HG03135 (cell line): Measurements from ENCODE around the gene SF3B3.
"Not testable (repeated sequence)": the region's sequence is repeated elsewhere in the genome, so short reads cannot be mapped to it uniquely, and the experiment has no call there.

Source experiments
- ATAC-seq: cut with Tn5 transposase; IDR thresholded peaks from one replicate; pipeline ENCODE4 v1.9.1; 2021; ENCODE audit warnings: mild to moderate bottlenecking, moderate library complexity; ENCODE audit not compliant: unreplicated experiment

SF3B3 gene

GRCh38 chr16:70586731-70587130, 63.1 kb downstream of the SF3B3 start:
- ATAC-seq: no peak

GRCh38 chr16:70588565-70588964, 64.9 kb downstream of the SF3B3 start:
- no peak for ATAC-seq

GRCh38 chr16:70589416-70589815, 65.8 kb downstream of the SF3B3 start:
- not testable (repeated sequence) for ATAC-seq

- ATAC-seq: no peak
Observed at GRCh38 chr16:70589998-70590471, 66.4 kb downstream of the SF3B3 start.

GRCh38 chr16:70590722-70591415, 67.3 kb downstream of the SF3B3 start:
- ATAC-seq: no peak

- ATAC-seq: no peak
Observed at GRCh38 chr16:70591615-70592014, 68.0 kb downstream of the SF3B3 start.

GRCh38 chr16:70592106-70592571, 68.5 kb downstream of the SF3B3 start:
- no peak for ATAC-seq

- no peak for ATAC-seq
Observed at GRCh38 chr16:70593544-70593943, 69.9 kb downstream of the SF3B3 start.

GRCh38 chr16:70594569-70594968, 71.0 kb downstream of the SF3B3 start:
- ATAC-seq: no peak

- no peak for ATAC-seq
Observed at GRCh38 chr16:70597135-70597835, 73.7 kb downstream of the SF3B3 start.

GRCh38 chr16:70598937-70599503, 75.4 kb downstream of the SF3B3 start:
- no peak for ATAC-seq

GRCh38 chr16:70600730-70601129, 77.1 kb downstream of the SF3B3 start:
- no peak for ATAC-seq

GRCh38 chr16:70601576-70602575, 78.3 kb downstream of the SF3B3 start:
- ATAC-seq: no peak

GRCh38 chr16:70602831-70603230, 79.2 kb downstream of the SF3B3 start:
- no peak for ATAC-seq

GRCh38 chr16:70604407-70605282, 81.0 kb downstream of the SF3B3 start:
- no peak for ATAC-seq

- no peak for ATAC-seq
Observed at GRCh38 chr16:70605283-70605657, 81.7 kb downstream of the SF3B3 start.

GRCh38 chr16:70608521-70608920, 84.9 kb downstream of the SF3B3 start:
- ATAC-seq: no peak

GRCh38 chr16:70610273-70611223, 86.9 kb downstream of the SF3B3 start:
- ATAC-seq: no peak

- ATAC-seq: no peak
Observed at GRCh38 chr16:70611224-70611598, 87.6 kb downstream of the SF3B3 start.
